ENCODE data around the gene PLD3.
"Not testable (repeated sequence)": the region's sequence is repeated elsewhere in the genome, so short reads cannot be mapped to it uniquely, and the experiment has no call there.

DNA sequence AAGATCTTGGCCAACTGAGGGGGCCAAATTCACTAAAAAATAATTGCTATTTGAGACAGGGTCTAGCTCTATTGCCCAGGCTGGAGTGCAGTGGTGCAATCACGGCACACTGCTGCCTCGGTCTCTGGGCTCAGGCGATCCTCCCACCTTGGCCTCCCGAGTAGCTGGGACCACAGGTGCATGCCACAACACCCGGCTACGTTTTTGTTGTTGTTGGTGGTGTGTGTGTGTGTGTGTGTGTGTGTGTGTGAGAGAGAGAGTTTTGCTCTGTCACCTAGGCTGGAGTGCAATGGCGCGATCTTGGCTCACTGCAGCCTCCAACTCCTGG lies 60.1 kb downstream of the PLD3 start:
- TF ChIP-seq, protein P1, sequence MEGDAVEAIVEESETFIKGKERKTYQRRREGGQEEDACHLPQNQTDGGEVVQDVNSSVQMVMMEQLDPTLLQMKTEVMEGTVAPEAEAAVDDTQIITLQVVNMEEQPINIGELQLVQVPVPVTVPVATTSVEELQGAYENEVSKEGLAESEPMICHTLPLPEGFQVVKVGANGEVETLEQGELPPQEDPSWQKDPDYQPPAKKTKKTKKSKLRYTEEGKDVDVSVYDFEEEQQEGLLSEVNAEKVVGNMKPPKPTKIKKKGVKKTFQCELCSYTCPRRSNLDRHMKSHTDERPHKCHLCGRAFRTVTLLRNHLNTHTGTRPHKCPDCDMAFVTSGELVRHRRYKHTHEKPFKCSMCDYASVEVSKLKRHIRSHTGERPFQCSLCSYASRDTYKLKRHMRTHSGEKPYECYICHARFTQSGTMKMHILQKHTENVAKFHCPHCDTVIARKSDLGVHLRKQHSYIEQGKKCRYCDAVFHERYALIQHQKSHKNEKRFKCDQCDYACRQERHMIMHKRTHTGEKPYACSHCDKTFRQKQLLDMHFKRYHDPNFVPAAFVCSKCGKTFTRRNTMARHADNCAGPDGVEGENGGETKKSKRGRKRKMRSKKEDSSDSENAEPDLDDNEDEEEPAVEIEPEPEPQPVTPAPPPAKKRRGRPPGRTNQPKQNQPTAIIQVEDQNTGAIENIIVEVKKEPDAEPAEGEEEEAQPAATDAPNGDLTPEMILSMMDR (IDR thresholded peaks at IDR 0.05): not testable (repeated sequence)
- not testable (repeated sequence) for TF ChIP-seq POLR2A (IDR thresholded peaks at IDR 0.05)

Data from body of pancreas (tissue), 4 donors.